SK-N-DZ (cell line): ENCODE results near the gene NFS1.

Experiments used
- DNase-seq: peaks from one replicate; pipeline ENCODE4 v3.0.0-alpha.2; 2015; ENCODE audit warnings: low spot score

The NFS1 gene

DNA sequence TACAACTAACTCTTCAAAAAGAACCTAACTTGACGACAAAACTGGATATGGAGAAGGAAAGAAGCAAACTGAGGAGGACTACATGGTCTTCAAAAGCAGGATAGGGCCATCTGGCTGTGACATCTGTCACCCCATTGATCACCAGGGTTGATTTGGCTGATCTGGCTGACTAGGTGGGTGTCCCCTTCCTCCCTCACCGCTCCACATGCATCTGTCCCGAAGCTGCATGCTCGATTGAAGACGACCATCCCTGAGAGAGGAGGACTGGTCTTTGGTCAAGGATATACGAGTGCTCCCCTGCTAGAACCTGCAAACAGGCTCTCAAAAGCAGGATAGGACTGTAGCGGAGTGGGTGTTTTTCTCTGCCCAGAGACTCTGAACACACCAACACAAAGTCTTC is 56.1 kb downstream of the NFS1 start:
- DNase-seq = no peak

DNA sequence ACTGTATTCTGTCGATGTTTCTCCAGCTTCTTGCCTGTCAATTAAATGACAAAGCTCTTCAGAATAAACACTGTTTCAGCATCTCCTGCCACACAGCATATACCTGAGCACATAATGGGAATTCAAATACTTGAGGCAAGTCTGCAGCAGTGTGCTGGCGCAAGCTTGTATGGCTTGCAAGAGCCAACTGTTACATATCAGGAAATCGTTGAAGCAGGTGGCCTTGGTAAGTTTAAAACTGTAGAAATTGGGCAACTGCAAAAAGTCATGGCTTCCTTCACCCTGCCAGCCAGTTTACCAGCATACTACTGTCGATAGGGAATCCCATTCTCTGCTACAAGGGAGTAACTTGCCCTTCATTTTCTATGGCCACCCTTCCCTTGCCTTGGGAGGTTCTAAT is 57.4 kb downstream of the NFS1 start:
- DNase-seq = no peak

DNA sequence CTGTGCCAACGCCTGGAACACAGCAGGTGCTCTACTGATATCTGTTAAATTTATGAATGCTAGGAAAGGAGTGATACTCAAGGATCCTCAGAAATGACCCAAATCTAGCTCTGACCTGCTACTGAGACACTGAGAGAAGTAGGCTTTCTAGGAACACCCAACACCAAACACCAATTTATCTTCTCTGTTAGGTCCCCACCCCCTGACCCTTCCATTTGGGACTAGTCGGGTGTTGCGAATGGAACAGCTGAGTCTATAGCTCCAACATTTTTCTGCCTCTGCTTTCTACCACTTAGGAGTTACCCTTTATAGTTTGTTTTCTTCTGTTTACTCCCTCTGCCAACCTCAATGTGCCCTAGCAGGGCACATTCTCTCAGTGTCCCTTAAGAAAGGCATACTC is 58.4 kb downstream of the NFS1 start:
- DNase-seq = no peak

DNA sequence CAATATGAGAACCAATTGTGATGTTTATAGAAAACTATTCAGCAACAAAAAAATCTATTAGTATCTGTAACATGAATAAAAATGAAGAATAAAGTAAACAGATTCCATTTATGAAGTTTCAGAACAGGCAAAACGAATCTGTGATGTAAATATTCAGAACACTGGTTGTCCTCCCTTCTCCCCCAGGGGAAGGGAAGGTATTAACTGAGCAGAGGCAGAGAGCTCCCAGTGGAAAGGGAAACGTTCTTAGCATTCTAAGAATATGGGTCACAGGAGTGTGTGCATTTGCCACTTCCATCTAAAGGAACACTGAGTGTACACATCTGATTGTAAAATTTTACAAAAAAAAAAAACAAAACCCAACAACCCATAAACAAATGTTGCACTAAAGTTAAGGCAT is 60.4 kb downstream of the NFS1 start:
- DNase-seq = no peak

DNA sequence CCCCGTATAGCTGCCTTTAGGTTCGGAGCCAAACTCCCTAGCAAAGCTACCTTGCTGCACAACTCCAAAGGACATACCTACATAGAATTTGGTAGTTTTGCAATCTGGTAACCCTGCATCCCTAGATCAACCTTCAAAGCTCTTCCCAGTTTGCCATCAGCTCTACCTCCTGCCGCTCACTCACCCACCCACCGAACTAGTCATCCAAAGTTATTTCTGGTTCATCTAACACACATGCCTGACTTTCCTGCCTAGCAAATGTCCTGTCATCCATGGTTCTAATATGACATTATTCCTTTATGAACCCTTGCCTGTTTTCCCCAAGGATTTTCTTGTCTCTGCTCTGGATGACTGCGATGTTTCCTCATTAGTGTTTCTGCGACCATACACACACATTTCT is 61.9 kb downstream of the NFS1 start:
- no peak for DNase-seq

DNA sequence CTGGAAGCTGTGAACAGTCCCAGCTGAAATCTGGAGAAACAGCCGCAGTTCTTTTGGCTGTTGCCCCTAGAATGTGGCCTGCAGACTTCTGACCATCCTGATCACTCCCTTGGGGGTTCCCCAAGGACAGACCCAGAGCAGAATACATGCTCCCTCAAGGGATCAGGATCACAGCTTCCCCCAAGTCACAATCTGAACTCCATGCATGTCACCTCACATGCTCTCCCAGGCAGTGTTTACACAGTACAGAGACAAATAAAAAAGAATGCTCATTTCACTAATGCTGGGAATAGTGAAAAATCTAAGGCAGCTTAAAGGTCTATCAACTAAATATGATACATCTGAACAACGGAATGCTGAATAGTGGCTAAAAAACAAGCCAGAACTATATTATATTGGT is 63.1 kb downstream of the NFS1 start:
- no peak for DNase-seq

DNA sequence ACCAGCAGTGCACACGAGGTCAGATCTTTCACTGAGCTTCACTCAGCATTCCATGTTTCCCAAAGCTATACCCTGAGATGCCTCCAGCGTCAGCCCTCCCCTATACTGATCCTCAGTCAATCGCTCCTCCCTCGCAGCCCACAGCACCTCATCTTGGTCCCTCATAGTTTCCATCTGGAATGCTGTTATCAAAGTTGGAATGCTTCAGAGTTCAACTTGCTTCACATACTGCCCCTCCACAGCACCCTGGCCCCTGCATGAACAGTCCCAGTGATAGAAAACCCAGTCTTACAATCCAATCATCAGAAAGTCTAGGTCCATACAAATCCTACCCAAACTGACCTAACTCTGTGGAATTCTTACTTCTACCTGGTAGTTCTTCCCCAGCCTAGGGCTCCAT is 63.5 kb downstream of the NFS1 start:
- no peak for DNase-seq

DNA sequence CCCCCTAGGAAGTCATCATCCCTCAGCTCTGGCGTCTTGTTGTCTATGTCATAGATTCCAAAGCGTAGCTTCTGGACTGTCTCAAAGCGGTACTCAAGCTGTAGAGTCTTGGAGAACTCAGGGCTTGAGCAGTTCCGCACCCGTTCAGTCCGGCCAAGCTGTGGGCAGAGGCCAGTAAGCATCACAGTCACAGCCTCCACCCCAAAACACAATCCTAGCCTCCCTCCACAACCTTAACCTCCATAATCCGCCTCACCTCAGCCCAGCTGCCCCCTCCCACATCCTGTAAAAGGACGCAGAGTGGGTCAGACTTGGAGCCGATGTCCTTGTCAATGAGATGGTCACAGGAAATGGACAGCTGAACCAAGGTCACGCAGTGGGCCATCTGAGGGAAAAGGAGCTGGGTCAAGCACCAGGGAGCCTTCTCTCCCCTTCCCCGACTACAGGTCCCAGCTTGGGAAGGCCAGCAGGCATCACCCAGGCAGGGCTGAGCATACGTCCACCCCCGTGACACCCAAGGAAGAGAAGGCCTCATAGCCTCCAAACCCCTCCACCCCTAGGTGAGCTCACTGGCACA is 66.5 kb downstream of the NFS1 start:
- no peak for DNase-seq

DNA sequence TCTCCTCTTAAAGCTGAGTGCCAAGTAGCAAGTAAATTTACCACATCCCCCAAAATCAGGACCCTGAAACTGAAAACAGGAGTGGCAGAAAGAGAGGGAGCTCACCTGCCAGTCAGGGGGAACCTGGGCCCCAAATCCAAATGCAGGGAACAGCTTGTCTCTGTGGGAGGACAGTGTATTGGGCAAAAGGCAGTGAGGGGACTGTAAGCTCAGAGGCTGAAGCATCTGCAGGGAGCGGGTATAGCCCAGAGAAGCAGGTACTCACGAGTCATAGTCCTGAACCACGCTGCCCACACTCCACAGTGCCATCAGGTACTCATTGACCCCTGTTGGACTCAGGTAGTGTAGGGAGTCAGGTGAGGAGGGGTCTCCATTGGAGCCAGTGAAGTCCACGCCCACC is 68.5 kb downstream of the NFS1 start:
- DNase-seq = no peak

DNA sequence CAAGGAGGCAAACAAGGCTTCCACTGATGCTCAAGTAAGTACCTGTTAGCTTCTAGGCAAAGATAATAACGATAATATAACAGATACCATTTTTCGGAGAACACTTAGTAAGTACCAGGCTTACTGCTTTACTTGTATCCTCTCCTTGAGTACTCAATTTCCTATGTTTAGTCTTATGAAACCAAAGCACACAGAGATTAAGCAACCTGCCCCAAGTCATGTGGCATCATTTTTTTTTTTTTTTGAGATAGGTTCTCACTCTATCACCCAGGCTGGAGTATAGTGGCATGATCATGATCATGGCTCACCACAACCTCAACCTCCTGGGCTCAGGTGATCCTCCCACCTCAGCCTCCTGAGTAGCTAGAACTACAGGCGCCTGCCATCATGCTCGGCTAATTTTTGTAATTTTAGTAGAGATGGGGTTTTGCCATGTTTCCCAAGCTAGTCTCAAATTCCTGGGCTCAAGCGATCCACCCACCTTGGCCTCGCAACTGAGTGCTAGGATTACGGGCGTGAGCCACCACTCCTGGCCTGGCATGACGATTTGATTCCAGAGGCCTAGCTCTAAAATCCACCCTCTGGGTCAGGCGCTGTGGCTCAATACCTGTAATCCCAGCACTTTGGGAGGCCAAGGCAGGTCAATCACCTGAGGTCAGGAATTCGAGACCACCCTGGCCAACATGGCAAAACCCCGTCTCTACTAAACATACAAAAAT is 69.6 kb downstream of the NFS1 start:
- DNase-seq = no peak

DNA sequence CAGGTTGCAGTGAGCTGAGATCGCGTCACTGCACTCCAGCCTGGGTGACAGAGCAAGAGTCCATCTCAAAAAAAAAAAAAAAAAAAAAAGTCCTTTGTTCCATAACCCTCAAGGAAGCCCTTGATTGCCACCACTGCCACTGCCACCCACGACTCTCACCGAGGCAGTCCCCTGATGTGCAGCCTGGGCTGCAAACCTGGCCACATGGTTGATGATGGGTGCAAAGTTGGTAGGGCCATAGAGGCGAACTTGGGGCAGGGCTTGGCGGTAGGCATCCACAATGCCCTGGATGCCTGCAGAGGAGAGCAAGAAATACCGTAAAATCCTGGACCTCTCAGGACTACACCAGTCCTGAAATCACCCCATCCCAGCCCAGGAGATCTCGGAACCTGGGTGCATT is 72.0 kb downstream of the NFS1 start:
- no peak for DNase-seq

DNA sequence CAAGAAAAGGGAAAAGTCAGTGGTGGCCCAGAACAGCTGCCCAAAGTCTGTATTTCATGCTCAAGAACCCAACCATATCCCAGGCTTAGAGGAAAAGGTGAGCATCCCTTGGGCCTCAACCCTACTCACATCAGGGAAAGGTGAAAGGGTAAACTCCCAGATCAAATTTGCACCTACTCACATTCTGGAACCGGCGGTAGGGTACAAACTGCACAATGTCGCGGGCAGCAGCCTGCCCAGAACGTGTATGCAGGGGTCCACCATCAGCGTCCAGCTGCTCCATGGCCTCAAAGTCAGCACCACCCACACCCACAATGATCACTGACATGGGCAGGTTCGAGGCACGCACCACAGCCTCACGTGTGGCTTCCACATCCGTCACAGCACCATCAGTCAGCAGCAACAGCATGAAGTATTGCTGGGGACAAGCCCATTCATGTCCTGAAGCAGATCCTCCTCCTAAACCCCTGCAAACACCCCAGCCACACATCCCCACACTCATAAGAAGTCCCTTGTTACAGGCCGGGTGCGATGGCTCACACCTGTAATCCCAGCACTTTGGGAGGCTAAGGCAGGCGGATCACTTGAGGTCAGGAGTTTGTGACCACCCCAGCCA is 72.7 kb downstream of the NFS1 start:
- DNase-seq = no peak

DNA sequence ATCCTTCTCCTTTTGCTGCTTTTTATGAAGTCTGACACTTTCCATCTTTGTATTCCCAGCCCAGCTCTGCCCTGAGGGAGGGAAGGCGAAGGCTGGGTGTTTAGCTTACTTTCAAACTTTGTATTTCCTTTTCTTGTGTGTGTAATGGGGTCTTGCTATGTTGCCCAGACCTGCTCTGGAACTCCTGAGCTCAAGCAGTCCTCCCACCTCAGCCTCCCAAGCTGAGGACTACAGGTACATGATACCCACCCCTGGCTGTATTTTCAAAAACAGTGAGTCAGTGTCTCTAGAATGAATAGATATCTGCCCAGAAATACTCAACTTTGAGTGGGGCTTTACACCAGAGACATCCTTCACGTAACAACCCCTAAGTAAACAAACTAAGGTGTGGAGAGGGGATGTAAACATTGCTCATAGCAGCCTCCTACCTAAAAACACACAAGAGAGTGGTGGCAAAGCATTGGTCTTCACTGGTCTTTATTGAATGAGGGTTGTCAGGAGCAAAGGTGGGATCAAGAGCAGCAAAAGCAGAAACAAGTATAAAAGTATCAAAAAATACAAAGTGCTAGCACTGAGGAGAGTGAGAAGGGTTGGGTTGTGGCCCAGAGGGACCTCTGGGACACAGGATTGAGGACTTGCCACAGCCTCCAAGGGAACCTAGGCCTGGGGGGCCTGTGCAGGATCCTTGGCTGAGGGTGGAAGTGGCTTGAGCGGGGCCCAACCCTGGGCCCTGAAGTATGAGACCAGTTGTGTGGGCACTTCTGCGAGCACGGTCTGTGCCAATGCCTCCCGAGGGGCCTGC is 73.4 kb downstream of the NFS1 start:
- no peak for DNase-seq

DNA sequence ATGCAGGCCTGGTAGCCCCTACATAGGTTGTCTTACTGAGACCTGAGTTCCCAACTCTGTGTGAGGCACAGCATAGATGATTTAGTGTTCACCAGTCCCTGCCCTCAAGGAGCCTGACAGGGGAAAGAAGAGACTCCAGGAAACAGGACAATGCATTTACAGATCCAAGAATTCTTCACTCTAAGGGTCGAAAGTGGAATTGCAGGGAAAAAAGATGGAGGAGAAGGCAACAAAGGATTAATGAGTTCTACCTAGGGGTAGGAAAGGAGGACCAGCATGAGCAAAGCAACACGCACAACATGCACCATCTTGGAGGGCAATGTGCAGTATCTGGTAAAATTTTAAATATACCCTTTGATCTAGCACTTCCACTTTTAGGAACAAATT is 77.6 kb downstream of the NFS1 start:
- no peak for DNase-seq

DNA sequence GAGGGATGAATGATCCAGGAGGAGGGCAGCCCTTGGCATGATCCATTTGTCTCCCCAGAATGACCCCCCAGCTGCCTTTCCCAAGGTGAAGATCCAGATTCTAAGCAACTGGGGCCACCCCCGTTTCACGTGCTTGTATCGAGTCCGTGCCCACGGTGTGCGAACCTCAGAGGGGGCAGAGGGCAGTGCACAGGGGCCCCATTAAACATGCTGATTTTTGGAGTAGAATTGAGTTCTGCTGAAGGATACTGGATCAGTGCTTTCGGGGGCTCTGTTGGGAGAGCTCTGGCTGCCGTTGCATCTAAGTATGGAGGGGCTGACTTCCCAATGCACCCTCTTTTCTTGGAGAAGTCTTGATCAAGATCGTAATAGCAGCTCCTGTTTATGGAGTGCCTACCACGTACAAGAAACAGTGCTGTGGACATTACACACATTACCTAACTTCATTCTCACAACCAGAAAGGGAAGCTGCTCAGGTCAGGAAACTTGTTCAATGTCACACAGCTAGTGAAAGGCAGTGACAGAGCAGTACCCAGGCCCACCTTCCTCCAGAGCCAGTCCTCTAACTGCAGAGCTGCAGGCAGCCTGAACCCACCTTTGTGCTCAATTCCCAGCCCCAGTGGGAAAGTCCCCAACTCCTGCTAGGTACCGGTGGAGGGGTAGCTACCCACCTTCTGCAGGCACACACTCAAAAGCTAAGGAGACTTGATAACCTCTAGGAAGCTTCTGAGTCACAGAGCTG is 78.2 kb downstream of the NFS1 start:
- no peak for DNase-seq

DNA sequence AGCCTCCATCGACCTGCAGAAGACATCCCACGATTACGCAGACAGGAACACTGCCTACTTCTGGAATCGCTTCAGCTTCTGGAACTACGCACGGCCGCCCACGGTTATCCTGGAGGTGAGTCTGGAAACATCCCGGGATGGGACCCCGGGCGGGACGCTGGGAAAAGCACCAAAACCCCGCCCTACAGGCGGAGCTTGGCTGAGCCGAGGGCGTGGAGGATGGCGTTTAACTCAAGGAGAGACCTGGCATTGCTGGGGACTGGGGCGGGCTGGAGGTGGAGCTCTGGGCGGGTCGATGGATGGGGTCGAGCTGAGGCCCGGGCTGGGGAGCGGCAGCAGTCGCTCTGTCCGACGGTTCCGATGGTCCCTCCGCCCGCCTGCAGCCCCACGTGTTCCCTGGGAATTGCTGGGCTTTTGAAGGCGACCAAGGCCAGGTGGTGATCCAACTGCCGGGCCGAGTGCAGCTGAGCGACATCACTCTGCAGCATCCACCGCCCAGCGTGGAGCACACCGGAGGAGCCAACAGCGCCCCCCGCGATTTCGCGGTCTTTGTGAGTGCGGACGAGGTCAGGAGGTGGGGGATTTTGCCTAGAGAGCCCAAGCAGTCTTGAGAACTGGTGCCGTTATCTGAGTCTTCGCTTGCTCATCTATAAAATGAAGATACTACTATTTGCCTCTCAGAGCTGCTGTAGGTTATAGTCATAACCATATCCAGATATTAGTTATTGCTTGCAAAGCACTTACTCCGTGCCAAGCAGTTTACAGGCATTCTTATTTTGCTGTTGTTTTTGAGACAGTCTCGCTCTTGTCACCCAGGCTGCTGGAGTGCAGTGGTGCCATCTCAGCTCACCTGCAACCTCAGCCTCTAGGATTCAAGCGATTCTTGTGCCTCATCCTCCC is 79.7 kb downstream of the NFS1 start:
- DNase-seq = peak; percentile 95

DNA sequence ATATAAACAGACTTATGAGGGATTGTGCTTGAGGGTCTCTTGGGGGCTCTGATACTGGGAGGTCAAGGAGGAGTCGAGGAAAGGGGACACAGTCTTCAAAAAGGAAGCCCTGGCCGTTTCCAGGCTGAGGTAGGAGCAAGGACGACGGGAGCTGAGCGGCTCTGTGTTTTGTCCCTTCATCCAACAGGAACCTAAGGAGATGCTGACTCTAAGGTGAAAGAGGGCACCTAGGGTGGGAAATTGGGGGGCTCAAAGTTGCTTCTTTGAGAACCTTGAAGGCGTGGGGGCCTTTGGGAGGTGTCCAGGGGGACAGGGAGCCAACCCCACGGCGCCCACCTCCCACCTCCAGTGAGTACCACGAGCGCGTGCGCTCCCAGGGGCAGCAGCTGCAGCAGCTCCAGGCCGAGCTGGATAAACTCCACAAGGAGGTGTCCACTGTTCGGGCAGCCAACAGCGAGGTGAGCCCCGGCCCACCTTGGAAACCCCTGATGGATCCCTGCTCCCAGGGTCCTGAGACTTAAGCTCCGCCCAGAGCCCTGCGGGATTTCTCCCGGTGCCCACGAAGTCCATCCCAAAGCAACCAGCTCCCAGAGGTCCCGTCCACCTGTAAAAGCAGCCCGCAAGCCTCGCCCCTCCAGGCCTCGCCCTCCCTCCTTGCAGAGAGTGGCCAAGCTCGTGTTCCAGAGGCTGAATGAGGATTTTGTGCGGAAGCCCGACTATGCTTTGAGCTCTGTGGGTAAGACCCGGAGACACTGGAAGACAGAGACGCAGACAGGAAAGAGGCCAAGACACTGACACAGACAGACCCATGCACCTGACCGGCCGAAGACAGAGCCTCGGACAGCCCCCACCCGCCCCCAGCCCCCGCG is 80.7 kb downstream of the NFS1 start:
- DNase-seq = peak; percentile 55
